HG02759 (cell line): Measurements from ENCODE around the gene IL25.
"Not testable (repeated sequence)": the region's sequence is repeated elsewhere in the genome, so short reads cannot be mapped to it uniquely, and the experiment has no call there.

Experiments
- ATAC-seq: cut with Tn5 transposase; IDR thresholded peaks from one replicate; pipeline ENCODE4 v1.9.1; 2021; ENCODE audit warnings: mild to moderate bottlenecking, moderate library complexity; ENCODE audit not compliant: unreplicated experiment

IL25 gene

DNA sequence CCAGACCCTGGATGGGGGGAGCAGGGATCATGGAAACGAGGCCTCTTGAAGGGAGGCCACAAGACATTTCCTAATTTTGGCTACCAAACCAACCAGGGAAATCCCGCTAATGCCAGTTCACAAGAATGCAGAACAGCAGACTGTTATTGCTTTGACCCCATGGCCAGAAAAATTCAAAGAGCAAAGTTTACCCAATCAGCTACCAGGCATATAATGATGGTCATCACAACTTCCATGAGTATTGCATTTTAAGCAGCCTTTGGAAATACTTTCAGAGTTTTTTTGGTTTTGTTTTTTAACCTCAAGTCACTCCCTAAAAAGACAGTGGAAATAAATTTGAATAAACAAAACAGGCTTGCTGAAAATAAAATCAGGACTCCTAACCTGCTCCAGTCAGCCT is at the start of gene IL25:
IL25 (plus strand) TSS at position 301 of the 400 bp plus-strand sequence.
- ATAC-seq = no peak

DNA sequence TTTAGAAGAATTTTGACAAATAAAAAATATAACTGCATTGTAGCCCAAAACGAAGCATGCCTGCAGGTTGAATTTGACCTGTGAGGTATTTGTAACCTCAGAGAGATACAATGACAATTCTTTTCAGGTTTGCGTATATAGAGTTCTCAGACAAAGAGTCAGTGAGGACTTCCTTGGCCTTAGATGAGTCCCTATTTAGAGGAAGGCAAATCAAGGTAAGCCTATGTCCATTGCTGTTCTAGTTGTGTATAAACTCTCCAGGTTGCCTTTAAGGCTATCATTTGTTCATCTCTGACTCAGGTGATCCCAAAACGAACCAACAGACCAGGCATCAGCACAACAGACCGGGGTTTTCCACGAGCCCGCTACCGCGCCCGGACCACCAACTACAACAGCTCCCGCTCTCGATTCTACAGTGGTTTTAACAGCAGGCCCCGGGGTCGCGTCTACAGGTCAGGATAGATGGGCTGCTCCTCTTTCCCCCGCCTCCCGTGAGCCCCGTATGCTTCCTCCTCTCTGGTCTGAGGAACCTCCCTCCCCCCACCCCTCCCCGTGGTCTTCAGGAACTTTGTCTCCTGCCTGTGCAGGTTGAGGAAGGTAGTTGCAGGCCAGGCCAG is 48.7 kb upstream of the IL25 start:
- ATAC-seq = no peak

DNA sequence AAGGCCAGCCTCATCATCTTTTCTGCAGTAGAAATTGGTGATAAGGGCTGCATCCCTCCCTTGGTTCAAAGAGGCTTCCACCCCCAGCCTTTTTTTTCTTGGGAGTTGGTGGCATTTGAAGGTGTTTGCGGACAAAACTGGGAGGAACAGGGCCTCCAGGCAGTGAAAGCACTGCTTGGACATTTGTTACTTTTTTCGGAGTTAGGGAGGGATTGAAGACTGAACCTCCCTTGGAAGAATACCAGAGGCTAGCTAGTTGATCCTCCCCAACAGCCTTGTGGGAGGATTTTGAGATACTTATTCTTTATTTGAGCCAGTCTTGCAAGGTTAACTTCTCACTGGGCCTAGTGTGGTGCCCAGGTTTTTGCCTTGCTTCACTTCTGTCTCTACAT is 48.2 kb upstream of the IL25 start:
- no peak for ATAC-seq

DNA sequence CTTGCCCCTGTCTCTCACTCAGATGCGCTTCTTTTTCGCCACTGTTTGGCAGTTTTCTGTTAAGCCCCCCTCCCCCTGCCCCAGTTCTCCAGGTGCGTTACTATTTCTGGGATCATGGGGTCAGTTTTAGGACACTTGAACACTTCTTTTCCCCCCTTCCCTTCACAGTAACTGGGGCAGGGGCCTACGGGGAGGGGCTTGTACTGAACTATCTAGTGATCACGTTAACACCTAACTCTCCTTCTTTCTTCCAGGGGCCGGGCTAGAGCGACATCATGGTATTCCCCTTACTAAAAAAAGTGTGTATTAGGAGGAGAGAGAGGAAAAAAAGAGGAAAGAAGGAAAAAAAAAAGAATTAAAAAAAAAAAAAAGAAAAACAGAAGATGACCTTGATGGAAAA is 47.6 kb upstream of the IL25 start:
- ATAC-seq = no peak

DNA sequence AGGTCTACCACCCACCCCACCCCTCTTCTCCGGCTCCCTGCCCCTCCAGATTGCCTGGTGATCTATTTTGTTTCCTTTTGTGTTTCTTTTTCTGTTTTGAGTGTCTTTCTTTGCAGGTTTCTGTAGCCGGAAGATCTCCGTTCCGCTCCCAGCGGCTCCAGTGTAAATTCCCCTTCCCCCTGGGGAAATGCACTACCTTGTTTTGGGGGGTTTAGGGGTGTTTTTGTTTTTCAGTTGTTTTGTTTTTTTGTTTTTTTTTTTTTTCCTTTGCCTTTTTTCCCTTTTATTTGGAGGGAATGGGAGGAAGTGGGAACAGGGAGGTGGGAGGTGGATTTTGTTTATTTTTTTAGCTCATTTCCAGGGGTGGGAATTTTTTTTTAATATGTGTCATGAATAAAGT is 46.9 kb upstream of the IL25 start:
- not testable (repeated sequence) for ATAC-seq

DNA sequence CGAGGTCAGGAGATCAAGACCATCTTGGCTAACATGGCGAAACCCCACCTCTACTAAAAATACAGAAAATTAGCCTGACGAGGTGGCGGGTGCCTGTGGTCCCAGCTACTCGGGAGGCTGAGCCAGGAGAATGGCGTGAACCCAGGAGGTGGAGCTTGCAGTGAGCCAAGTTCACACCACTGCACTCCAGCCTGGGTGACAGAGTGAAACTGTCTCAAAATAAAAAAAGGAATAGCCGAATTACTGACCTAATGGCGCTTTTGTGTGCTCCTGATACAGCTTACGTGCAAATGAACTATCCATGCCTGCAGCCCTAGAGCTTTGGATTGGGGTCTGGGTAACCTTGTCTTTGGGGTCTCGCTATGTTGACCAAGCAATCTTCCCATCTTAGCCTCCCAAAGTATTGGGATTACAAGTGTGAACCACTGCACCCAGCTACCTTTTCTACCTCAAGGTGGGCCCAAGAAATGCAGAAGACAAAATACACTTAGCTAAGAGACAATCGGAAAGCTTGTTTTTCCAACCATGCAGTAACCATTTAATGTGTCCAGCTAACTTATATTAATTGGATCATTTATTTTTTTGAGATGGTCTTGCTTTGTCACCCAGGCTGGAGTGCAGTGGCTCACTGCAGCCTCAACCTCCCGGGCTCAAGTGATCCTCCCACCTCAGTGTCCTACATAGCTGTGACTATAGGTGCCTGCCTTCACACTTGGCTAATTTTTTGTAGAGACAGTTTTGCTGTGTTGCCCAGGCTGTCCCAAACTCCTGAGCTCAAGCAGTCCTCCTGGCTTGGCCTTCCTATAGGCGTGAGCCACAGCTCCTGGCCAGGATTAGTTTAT is 45.9 kb upstream of the IL25 start:
- ATAC-seq = no peak

DNA sequence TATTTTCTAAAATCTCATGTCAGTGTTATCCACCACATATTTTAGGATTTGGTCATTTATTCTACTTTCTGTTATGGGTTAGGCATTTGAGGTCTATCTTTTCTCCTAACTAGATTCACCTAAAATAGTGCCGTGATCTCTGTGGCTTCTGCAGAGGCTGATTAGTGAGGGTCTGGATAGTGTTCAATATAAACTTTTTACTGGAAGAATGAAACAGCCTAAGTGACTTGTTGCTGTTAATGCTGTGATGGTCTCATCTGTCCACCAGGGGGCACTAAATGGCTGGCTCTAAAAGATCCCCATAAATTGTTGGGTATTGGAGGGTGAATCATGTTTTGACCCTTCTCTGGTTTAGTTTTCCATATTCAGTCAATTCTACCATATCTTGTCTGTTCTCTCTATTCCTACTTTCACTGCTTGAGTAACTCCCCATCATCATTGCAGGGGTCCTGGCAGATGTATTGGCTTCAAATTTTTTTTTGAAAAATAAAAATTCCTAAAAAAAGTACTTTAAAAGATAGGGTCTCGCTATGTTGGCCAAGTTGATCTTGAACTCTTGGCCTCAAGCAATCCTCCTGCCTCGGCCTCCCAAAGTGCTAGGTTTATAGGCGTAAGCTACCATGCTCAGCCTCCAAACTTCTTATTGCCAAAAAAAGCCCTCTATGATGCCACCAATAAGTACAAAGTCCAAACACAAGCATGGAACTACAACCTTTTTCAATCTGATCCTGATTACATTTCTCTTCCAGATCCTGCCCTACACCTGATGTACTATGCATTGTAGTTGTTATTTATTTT is 44.5 kb upstream of the IL25 start:
- no peak for ATAC-seq

DNA sequence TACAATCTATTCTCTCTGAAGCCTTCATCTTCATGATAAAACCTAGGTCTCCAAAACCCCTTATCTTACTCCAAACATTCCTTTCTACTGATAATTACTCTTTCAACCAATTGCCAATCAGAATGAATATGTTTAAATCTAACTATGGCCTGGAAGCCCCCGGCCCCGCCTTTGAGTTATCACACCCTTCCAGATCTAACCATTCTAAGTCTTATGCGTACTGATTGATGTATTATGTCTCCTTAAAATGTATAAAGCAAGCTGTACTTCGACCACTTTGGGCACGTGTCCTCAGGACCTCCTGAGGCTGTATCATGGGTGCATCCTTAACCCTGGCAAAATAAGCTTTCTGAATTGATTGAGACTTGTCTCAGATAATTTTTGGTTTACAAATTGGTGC is 37.0 kb upstream of the IL25 start:
- ATAC-seq = no peak

DNA sequence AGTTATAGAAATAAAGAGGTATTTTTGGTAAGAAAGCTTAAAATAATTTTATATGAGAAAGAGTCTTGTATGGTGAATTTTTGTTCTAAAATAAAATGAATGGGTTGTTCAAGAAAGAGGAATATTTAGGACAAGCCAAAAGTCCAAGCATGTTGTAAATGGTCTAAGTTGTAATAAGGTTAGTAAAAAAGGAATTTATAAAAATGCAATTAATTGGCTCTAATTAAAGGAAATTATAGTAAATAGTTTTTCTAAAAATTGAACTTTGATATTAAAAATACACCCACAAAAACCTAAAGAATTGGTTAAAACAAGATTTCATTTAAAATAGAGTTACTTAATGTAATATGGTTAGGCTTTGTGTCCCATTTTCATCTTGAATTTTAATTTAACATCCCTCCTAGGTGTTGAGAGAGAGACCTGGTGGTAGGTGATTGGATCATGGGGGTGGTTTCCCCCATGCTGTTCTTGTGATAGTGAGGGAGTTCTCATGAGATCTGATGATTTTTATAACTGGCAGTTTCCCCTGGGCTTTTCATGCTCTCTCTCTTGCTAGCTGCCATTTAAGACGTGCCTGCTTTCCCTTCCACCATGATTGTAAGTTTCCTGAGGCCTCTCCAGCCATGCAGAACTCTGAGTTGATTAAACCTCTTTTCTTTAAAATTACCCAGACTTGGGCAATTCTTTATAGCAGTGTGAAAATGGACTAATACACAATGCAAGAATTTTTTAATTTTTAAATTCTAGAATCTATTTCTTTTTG is 32.9 kb upstream of the IL25 start:
- ATAC-seq = no peak

DNA sequence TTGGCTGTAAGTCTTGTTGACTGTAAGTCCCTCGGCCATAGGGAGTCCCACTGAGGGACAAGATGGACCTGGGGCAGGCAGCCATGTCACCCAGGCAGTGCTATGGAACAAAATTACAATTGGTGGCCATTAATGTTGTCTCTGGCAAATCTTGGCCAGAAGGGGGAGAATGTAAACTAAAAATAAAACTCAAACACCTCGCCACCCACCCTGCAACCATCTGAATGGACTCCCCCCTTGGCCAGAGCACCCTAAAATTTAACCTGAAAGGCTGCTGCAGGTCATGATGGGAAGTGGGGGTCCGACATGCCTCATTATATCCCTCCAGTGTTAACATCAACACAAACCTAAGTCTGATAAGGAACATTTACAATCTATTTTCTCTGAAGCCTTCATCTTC is 28.1 kb upstream of the IL25 start:
- ATAC-seq = no peak

DNA sequence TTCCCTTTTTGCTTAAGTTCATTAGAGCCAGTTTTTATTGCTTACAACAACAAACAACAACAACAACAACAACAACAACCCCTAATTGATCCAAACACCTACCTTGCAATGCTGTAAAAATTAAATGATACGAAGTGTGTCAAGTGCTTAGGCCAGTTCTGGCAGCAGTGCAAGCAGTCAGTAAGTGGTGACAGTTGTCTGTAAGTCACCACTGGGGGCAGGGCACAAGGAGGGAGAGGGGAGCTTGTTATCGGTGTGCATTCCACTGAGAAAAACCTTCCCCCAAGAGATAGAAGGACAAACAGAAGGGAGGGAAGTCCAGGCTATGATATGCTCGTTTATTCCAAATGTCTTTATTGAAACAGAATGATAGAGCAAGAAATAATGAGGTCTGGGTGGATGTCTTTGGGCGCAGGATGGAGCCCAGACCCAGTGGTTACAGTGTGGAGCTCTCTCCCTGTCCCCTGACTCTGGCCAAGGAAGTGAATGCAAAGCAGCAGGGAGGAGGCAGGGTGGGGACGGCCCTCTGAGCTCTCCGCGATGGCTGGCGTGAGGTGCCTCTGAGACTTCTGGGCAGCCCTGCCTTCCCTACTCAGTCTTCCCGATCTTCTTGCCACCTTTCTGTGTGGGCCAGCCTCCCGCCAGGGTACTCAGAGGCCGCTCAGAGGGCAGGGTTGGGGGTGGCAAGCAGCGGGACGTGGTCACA is 26.5 kb upstream of the IL25 start:
- no peak for ATAC-seq

DNA sequence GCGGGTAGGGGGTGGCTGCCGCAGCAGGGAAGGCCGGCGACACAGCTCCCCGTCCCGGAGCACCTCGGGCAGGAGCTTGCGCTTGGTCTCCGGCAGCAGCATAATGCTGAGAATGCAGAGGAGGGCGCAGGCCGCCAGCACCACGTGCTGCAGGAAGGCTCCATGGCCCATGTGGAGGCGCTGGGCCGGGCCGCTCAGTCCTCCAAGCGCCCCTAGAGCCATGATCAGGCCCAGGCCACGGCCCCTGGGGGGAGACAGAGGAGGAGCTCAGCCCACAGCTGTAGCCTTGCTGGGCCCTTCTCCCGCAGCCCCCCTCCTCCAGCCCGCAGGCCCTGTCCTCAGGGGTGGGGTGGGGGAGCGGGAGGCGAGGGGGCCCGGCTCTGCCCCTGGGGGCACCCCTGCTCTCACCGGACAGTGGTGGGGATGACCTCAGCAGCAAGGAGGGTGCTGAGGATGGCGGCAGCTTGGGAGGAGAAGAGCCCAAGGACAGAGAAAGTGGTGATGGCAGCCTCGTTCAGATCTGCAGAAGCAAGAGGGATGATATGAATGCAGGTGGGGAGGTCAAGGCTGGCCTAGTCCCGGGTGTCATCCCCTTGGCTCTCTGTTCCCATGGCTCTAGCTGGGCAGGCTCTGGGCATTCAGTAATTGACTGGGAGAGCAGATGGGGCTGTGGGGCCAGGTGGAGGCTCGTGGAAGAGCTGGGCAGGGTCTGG is 25.8 kb upstream of the IL25 start:
- ATAC-seq = no peak

DNA sequence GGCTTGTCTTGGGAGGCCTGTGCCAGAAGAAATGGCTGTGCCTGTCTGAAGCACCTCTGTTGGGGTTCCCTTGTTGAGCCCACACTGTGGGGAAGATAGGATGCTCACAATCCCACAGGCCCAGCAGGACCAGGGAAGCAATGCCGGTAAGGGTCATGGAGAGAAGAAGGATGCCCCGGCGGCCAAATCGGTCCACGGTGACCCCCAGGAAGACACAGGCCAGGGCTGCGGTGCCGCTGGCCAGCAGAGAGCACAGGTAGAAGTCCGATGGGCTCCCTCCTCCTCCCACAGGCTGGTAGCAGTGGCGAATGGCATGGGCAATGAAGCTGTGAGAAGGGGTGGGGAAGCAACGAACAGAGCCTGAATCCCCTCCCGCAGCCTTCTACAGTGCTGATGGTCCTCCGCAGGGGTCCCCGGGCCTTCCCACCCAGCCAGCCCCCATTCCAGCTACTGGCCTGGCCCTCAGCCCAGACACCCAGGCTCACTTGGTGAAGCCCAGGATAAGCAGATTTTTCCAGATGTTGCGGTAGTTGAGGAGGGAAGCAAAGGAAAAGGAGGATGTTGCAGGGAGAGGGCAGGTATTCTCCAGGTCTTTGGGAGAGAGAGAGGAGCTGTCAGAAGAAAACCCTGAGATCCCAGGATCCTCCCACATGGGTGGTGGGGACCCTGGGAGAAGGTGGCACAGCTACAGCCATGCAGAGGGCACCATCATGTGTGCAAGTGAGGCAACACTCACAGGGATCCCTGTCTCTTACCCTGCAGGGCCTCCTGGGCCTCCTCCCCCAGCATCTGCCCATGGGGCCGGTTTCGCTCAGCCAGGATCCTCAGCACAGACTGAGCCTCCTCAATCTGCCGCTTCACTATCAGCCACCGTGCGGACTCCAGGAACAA is 25.0 kb upstream of the IL25 start:
- no peak for ATAC-seq

DNA sequence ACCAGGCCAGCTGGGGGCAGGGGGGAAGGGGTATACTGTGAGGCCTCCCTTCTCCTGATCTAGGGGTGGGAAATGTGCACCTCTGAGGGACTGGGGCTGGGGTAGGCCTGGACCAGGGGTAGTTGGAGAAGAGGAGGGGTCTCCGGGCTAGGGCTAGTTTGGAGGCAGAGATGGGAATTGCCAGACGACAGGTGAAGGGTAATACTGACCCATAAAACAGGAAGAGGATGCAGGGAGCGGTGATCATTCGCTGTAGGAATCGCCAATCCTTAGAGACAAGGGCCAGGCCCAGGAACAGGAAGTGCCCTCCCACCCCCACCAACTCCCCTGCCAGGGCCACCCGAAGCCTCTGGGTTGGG is 24.3 kb upstream of the IL25 start:
- no peak for ATAC-seq

DNA sequence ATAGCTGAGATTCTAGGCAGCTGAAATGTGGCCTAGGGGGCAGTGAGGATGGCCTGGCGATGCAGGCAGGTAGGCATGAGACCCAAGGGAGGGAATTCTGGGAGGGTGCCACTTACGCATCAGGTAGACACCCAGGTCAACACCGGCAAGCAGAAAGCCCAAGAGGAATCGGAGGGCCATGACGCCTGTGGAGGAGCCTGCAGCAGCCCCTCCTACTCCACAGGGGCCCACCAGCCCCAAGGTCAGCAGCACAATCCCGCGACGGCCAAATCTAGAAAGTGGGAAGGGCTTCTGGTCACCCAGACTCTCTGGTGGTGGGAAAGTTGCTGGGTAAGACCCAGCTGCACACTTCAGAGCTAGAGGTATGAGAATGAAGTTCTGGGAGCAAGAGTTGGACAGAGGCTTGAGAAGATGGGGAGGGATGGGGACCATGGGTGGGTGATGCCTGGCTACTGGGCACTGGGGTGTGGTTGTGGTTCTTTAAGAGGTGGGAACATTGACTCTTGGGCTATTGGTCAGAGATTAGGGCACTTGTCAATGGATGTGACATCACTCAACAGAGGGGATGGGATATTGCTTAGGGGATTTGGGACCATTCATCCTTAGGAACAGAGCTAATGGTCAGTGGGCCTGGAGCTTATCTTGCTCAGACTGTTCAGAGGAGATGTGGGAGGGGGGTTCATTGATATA is 23.3 kb upstream of the IL25 start:
- ATAC-seq = no peak

DNA sequence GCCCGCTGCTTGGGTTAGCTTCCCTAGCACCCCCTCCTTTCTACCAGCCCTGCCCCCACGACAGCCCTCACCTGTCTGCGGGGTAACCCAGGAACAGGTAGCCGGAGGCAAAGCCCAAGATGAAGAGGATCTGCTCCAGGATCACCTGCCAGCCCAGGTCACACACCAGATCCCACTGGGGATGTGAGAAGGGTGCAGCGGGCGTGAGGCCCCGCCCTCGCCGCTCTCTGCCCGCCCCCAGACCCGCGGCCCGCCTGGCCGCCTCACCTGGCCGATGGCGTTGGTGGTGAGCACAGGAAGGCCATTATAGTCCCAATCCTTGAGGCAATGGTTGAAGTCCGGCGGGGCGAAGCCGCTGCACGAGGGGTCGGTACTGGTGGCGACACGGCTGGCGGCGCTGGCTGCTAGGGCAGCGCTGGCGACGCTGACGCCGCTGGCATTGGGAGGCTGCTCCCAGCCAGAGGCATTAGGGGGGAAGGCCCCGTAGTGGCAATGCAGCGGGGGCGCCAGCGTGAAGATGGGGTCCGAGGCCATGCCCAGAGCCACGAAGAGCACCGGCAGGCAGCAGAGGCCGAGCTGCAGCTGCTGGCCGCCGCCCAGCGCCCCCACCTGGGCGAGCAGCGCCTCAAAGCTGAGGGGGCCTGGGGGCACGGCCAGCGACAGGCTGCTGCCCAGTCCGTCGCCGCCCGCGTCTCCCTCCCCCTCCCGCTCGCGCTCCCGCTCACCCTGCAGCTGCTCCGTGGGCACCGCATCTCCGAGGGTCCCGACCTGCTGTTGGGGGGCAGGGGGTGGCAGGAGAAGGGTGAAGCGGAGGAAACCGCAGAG is 20.7 kb upstream of the IL25 start:
- ATAC-seq = no peak
